ENCODE data around the gene AGT.

AGT gene

GRCh38 chr1:230713915-230714764 lies at the start of gene AGT:
AGT (minus strand) TSS chr1:230714122; CDS start chr1:230710823, 3,299 bp downstream.
- H3K36me3 ChIP-seq (ENCODE audit: insufficient read depth, low read length) = no peaks in the 10 kb centered on the region
- no peaks in the 10 kb centered on the region for H3K4me1 ChIP-seq (ENCODE audit: insufficient read depth, low read length)
- no peak within 1 kb of the TSS for H3K9ac ChIP-seq (ENCODE audit: low read depth, low read length)
- no peaks in the 10 kb centered on the region for H3K9me3 ChIP-seq (ENCODE audit: control insufficient read depth, insufficient read depth, low read length)

GRCh38 chr1:230761443-230762167 lies 47.7 kb upstream of the AGT start:
- no peaks in the 10 kb centered on the region for H3K9me3 ChIP-seq (ENCODE audit: control insufficient read depth, insufficient read depth, low read length)
- H3K4me1 ChIP-seq (ENCODE audit: insufficient read depth, low read length) = no peaks in the 10 kb centered on the region
- H3K36me3 ChIP-seq (ENCODE audit: insufficient read depth, low read length) = no peaks in the 10 kb centered on the region
- no peak overlapping the region for H3K9ac ChIP-seq (ENCODE audit: low read depth, low read length)

- Histone ChIP-seq H3K4me1 (ENCODE audit: insufficient read depth, low read length) (no peaks in the 10 kb centered on the region), H3K9ac (ENCODE audit: low read depth, low read length) (no peak overlapping the region)
These were observed 46.5 kb upstream of the AGT start for GRCh38 chr1:230760360-230760827.

GRCh38 chr1:230759369-230760065 lies 45.6 kb upstream of the AGT start:
- no peaks in the 10 kb centered on the region for H3K4me1 ChIP-seq (ENCODE audit: insufficient read depth, low read length)

More at GRCh38 chr1:230760360-230760827, 46.5 kb upstream of the AGT start:
- Histone ChIP-seq H3K9me3 (ENCODE audit: control insufficient read depth, insufficient read depth, low read length) (no peaks in the 10 kb centered on the region), H3K36me3 (ENCODE audit: insufficient read depth, low read length) (no peaks in the 10 kb centered on the region)

GRCh38 chr1:230758709-230759368 lies 44.9 kb upstream of the AGT start:
- Histone ChIP-seq H3K36me3 (ENCODE audit: insufficient read depth, low read length) (no peaks in the 10 kb centered on the region), H3K4me1 (ENCODE audit: insufficient read depth, low read length) (no peaks in the 10 kb centered on the region), H3K9me3 (ENCODE audit: control insufficient read depth, insufficient read depth, low read length) (no peaks in the 10 kb centered on the region), H3K9ac (ENCODE audit: low read depth, low read length) (no peak overlapping the region)

More at GRCh38 chr1:230759369-230760065, 45.6 kb upstream of the AGT start:
- Histone ChIP-seq H3K36me3 (ENCODE audit: insufficient read depth, low read length) (no peaks in the 10 kb centered on the region), H3K9ac (ENCODE audit: low read depth, low read length) (no peak overlapping the region), H3K9me3 (ENCODE audit: control insufficient read depth, insufficient read depth, low read length) (no peaks in the 10 kb centered on the region)

GRCh38 chr1:230757856-230758708 lies 44.2 kb upstream of the AGT start:
- Histone ChIP-seq H3K9me3 (ENCODE audit: control insufficient read depth, insufficient read depth, low read length) (no peaks in the 10 kb centered on the region), H3K4me1 (ENCODE audit: insufficient read depth, low read length) (no peaks in the 10 kb centered on the region; the same call in 1 of the 2 replicates), H3K36me3 (ENCODE audit: insufficient read depth, low read length) (no peaks in the 10 kb centered on the region), H3K9ac (ENCODE audit: low read depth, low read length) (no peak overlapping the region)

- H3K9me3 ChIP-seq (ENCODE audit: control insufficient read depth, insufficient read depth, low read length) = no peaks in the 10 kb centered on the region
- H3K9ac ChIP-seq (ENCODE audit: low read depth, low read length) = no peak overlapping the region
- peaks cover 19% of the 10 kb centered on the region for H3K4me1 ChIP-seq (ENCODE audit: insufficient read depth, low read length)
- H3K36me3 ChIP-seq (ENCODE audit: insufficient read depth, low read length) = no peaks in the 10 kb centered on the region
These were observed 40.9 kb upstream of the AGT start for GRCh38 chr1:230754796-230755195.

GRCh38 chr1:230753586-230754251 lies 39.8 kb upstream of the AGT start:
- Histone ChIP-seq H3K9me3 (ENCODE audit: control insufficient read depth, insufficient read depth, low read length) (no peaks in the 10 kb centered on the region), H3K4me1 (ENCODE audit: insufficient read depth, low read length) (peaks cover 19% of the 10 kb centered on the region), H3K36me3 (ENCODE audit: insufficient read depth, low read length) (no peaks in the 10 kb centered on the region), H3K9ac (ENCODE audit: low read depth, low read length) (peak overlapping the region; percentile 38)

- Histone ChIP-seq H3K9me3 (ENCODE audit: control insufficient read depth, insufficient read depth, low read length) (no peaks in the 10 kb centered on the region), H3K36me3 (ENCODE audit: insufficient read depth, low read length) (no peaks in the 10 kb centered on the region), H3K4me1 (ENCODE audit: insufficient read depth, low read length) (peaks cover 19% of the 10 kb centered on the region), H3K9ac (ENCODE audit: low read depth, low read length) (peak overlapping the region; percentile 38; the same call in 1 of the 2 replicates)
These were observed 39.3 kb upstream of the AGT start for GRCh38 chr1:230753191-230753585.

GRCh38 chr1:230752407-230752806 lies 38.5 kb upstream of the AGT start:
- Histone ChIP-seq H3K36me3 (ENCODE audit: insufficient read depth, low read length) (no peaks in the 10 kb centered on the region), H3K4me1 (ENCODE audit: insufficient read depth, low read length) (peaks cover 19% of the 10 kb centered on the region), H3K9me3 (ENCODE audit: control insufficient read depth, insufficient read depth, low read length) (no peaks in the 10 kb centered on the region), H3K9ac (ENCODE audit: low read depth, low read length) (no peak overlapping the region)

- no peaks in the 10 kb centered on the region for H3K36me3 ChIP-seq (ENCODE audit: insufficient read depth, low read length)
- H3K9ac ChIP-seq (ENCODE audit: low read depth, low read length) = no peak overlapping the region
- peaks cover 19% of the 10 kb centered on the region for H3K4me1 ChIP-seq (ENCODE audit: insufficient read depth, low read length)
- no peaks in the 10 kb centered on the region for H3K9me3 ChIP-seq (ENCODE audit: control insufficient read depth, insufficient read depth, low read length)
These were observed 37.2 kb upstream of the AGT start for GRCh38 chr1:230750986-230751625.

GRCh38 chr1:230750576-230750975 lies 36.7 kb upstream of the AGT start:
- no peaks in the 10 kb centered on the region for H3K9me3 ChIP-seq (ENCODE audit: control insufficient read depth, insufficient read depth, low read length)
- peaks cover 19% of the 10 kb centered on the region for H3K4me1 ChIP-seq (ENCODE audit: insufficient read depth, low read length)
- no peaks in the 10 kb centered on the region for H3K36me3 ChIP-seq (ENCODE audit: insufficient read depth, low read length)
- H3K9ac ChIP-seq (ENCODE audit: low read depth, low read length) = no peak overlapping the region

Measured in ES-I3 (cell line).